ENCODE data around the gene TXNDC16. TPM values are rescaled to one million over a fixed set of nuclear protein-coding genes. Genes with fewer than 3 reads are reported as not detected.

The TXNDC16 gene
- total RNA-seq, 1 experiment from 2014 or later: 10.9 TPM

DNA sequence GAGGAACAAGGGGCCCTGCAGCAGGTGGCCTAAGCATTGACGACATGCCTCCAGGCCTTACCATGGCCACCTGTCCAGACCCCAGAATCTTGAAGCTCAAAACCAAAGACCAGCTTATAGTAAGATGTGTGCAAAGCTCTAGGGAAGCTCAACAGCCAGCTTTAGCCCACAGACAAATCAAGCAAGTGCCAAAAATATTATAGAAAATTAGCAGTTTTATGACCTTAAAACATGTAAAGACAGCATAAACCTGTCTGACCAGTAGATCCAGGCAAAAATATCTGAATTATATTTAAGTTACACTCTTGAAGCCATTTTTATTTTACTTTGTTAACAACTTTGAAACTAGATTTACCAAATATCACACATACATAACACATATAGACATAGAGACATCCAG is 90.6 kb downstream of the TXNDC16 start:
- no peaks in the 10 kb centered on the region for H3K27me3 Mint-ChIP-seq (ENCODE audit: low read depth)
- peaks cover 14% of the 10 kb centered on the region for H3K36me3 Mint-ChIP-seq
- no peak for ATAC-seq
- no peak for DNase-seq (ENCODE audit: low spot score)
- CTCF ChIA-PET: interaction anchor here (0.6 kb wide), 1 partner anchor 1505 kb away, joined by 3 read pairs; no protein-coding TSS in a partner anchor
- TF ChIP-seq NFYB (CRISPR knock-in tag; conservative IDR thresholded peaks at IDR 0.05; ENCODE audit: low read depth): no peak
- TF ChIP-seq, protein P1, sequence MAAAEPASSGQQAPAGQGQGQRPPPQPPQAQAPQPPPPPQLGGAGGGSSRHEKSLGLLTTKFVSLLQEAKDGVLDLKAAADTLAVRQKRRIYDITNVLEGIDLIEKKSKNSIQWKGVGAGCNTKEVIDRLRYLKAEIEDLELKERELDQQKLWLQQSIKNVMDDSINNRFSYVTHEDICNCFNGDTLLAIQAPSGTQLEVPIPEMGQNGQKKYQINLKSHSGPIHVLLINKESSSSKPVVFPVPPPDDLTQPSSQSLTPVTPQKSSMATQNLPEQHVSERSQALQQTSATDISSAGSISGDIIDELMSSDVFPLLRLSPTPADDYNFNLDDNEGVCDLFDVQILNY (CRISPR knock-in tag; IDR thresholded peaks at IDR 0.05): no peak
- TF ChIP-seq ETV6 (CRISPR knock-in tag; IDR thresholded peaks at IDR 0.05): no peak
- TF ChIP-seq ZNF671 (CRISPR knock-in tag; IDR thresholded peaks at IDR 0.05): no peak
- no peak for TF ChIP-seq ZNF416 (CRISPR knock-in tag; IDR thresholded peaks at IDR 0.05)
- no peak for TF ChIP-seq CREM (CRISPR knock-in tag; IDR thresholded peaks at IDR 0.05)
- TF ChIP-seq ZNF232 (CRISPR knock-in tag; IDR thresholded peaks at IDR 0.05): no peak
- no peak for TF ChIP-seq ATF1 (CRISPR knock-in tag; IDR thresholded peaks at IDR 0.05)
- no peak for TF ChIP-seq PREB (CRISPR knock-in tag; IDR thresholded peaks at IDR 0.05; ENCODE audit: borderline replicate concordance)
- TF ChIP-seq ZBTB21 (CRISPR knock-in tag; IDR thresholded peaks at IDR 0.05; ENCODE audit: borderline replicate concordance): no peak
- no peak for TF ChIP-seq SP1 (CRISPR knock-in tag; conservative IDR thresholded peaks at IDR 0.05)
- no peak for TF ChIP-seq ELF4 (CRISPR knock-in tag; IDR thresholded peaks at IDR 0.05; ENCODE audit: low read depth)
- no peak for TF ChIP-seq TP53 (CRISPR knock-in tag; IDR thresholded peaks at IDR 0.05)
- TF ChIP-seq ZNF121 (CRISPR knock-in tag; IDR thresholded peaks at IDR 0.05): no peak
- TF ChIP-seq TCF7 (CRISPR knock-in tag; IDR thresholded peaks at IDR 0.05; ENCODE audit: low read depth): no peak
- TF ChIP-seq, protein P2, sequence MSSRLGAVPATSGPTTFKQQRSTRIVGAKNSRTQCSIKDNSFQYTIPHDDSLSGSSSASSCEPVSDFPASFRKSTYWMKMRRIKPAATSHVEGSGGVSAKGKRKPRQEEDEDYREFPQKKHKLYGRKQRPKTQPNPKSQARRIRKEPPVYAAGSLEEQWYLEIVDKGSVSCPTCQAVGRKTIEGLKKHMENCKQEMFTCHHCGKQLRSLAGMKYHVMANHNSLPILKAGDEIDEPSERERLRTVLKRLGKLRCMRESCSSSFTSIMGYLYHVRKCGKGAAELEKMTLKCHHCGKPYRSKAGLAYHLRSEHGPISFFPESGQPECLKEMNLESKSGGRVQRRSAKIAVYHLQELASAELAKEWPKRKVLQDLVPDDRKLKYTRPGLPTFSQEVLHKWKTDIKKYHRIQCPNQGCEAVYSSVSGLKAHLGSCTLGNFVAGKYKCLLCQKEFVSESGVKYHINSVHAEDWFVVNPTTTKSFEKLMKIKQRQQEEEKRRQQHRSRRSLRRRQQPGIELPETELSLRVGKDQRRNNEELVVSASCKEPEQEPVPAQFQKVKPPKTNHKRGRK (CRISPR knock-in tag; IDR thresholded peaks at IDR 0.05; ENCODE audit: borderline replicate concordance): no peak
- peaks cover 6% of the 10 kb centered on the region; the same call in 1 of the 2 replicates for H3K4me1 Mint-ChIP-seq
- H3K4me3 Mint-ChIP-seq: no peak overlapping the region
- no peak overlapping the region for H3K27ac Mint-ChIP-seq
- POLR2A ChIA-PET: no interaction called here
- H3K9me3 Mint-ChIP-seq: peaks cover 9% of the 10 kb centered on the region

DNA sequence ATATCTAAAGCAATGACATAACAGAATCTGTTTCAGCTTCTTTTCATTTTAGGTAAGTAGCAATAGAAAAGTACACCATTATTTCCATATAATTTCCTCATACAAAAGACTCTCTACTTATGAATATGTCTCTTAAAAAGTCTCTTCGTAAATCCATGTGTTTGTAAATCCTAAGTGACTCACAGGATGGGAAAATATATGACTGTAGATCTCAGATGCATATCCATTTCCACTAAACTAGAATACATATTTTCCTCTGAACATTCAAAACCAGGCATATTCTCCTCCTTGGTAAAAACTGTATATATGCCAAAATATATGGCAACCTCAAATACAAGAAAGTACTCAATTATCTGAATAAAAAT is 93.6 kb downstream of the TXNDC16 start:
- no peaks in the 10 kb centered on the region for H3K27me3 Mint-ChIP-seq (ENCODE audit: low read depth)
- ChIA-PET POLR2A (no interaction called here), CTCF (interaction anchor here (1.0 kb wide), 1 partner anchor 80 kb away, joined by 3 read pairs; no protein-coding TSS in a partner anchor)
- no peak overlapping the region for H3K27ac Mint-ChIP-seq
- H3K4me1 Mint-ChIP-seq: peaks cover 6% of the 10 kb centered on the region; the same call in 1 of the 2 replicates
- peaks cover 14% of the 10 kb centered on the region for H3K36me3 Mint-ChIP-seq
- no peak for DNase-seq (ENCODE audit: low spot score)
- H3K4me3 Mint-ChIP-seq: no peak overlapping the region
- peaks cover 9% of the 10 kb centered on the region for H3K9me3 Mint-ChIP-seq
- no peak for ATAC-seq
- TF ChIP-seq, protein P2 (CRISPR knock-in tag; IDR thresholded peaks at IDR 0.05; ENCODE audit: borderline replicate concordance): no peak
- TF ChIP-seq, protein P3, sequence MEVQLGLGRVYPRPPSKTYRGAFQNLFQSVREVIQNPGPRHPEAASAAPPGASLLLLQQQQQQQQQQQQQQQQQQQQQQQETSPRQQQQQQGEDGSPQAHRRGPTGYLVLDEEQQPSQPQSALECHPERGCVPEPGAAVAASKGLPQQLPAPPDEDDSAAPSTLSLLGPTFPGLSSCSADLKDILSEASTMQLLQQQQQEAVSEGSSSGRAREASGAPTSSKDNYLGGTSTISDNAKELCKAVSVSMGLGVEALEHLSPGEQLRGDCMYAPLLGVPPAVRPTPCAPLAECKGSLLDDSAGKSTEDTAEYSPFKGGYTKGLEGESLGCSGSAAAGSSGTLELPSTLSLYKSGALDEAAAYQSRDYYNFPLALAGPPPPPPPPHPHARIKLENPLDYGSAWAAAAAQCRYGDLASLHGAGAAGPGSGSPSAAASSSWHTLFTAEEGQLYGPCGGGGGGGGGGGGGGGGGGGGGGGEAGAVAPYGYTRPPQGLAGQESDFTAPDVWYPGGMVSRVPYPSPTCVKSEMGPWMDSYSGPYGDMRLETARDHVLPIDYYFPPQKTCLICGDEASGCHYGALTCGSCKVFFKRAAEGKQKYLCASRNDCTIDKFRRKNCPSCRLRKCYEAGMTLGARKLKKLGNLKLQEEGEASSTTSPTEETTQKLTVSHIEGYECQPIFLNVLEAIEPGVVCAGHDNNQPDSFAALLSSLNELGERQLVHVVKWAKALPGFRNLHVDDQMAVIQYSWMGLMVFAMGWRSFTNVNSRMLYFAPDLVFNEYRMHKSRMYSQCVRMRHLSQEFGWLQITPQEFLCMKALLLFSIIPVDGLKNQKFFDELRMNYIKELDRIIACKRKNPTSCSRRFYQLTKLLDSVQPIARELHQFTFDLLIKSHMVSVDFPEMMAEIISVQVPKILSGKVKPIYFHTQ (CRISPR knock-in tag; IDR thresholded peaks at IDR 0.05): no peak
- no peak for TF ChIP-seq KAT7 (CRISPR knock-in tag; IDR thresholded peaks at IDR 0.05; ENCODE audit: borderline replicate concordance)
- TF ChIP-seq NFE2L1 (CRISPR knock-in tag; IDR thresholded peaks at IDR 0.05): no peak
- no peak for TF ChIP-seq OVOL2 (CRISPR knock-in tag; IDR thresholded peaks at IDR 0.05; ENCODE audit: borderline replicate concordance)
- TF ChIP-seq, protein P4, sequence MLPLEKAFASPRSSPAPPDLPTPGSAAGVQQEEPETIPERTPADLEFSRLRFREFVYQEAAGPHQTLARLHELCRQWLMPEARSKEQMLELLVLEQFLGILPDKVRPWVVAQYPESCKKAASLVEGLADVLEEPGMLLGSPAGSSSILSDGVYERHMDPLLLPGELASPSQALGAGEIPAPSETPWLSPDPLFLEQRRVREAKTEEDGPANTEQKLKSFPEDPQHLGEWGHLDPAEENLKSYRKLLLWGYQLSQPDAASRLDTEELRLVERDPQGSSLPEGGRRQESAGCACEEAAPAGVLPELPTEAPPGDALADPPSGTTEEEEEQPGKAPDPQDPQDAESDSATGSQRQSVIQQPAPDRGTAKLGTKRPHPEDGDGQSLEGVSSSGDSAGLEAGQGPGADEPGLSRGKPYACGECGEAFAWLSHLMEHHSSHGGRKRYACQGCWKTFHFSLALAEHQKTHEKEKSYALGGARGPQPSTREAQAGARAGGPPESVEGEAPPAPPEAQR (CRISPR knock-in tag; IDR thresholded peaks at IDR 0.05): no peak
- no peak for TF ChIP-seq MYBL2 (CRISPR knock-in tag; IDR thresholded peaks at IDR 0.05)
- no peak for TF ChIP-seq SMAD3 (CRISPR knock-in tag; IDR thresholded peaks at IDR 0.05; ENCODE audit: borderline replicate concordance)
- TF ChIP-seq, protein P5, sequence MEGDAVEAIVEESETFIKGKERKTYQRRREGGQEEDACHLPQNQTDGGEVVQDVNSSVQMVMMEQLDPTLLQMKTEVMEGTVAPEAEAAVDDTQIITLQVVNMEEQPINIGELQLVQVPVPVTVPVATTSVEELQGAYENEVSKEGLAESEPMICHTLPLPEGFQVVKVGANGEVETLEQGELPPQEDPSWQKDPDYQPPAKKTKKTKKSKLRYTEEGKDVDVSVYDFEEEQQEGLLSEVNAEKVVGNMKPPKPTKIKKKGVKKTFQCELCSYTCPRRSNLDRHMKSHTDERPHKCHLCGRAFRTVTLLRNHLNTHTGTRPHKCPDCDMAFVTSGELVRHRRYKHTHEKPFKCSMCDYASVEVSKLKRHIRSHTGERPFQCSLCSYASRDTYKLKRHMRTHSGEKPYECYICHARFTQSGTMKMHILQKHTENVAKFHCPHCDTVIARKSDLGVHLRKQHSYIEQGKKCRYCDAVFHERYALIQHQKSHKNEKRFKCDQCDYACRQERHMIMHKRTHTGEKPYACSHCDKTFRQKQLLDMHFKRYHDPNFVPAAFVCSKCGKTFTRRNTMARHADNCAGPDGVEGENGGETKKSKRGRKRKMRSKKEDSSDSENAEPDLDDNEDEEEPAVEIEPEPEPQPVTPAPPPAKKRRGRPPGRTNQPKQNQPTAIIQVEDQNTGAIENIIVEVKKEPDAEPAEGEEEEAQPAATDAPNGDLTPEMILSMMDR (IDR thresholded peaks at IDR 0.05): no peak
- TF ChIP-seq SOX15 (CRISPR knock-in tag; IDR thresholded peaks at IDR 0.05): no peak
- no peak for TF ChIP-seq CREM (CRISPR knock-in tag; IDR thresholded peaks at IDR 0.05)
